Measurements from ENCODE around the gene BAZ2A.

BAZ2A gene

GRCh38 chr12:56630180-56630632 is at the start of gene BAZ2A:
Gene BAZ2A (minus strand): TSS chr12:56630326. CDS start chr12:56617530, 12,796 bp downstream.
- intact Hi-C loops (cut with DNase I; ENCODE audit: low total_unique reads): loop anchor here (5.0 kb wide), 1 partner anchor 38 kb away; no protein-coding TSS in a partner anchor

GRCh38 chr12:56678852-56679251 is 48.7 kb upstream of the BAZ2A start:
- Histone ChIP-seq H3K4me3 (no peak overlapping the region), H3K4me1 (peaks cover 0 to 88% (median 22%) of the 10 kb centered on the region in 4 donors), H3K27ac (no peak overlapping the region), H3K27me3 (no peaks in the 10 kb centered on the region), H3K36me3 (peaks cover 0 to 7% (median 0%) of the 10 kb centered on the region in 3 donors), H3K9me3 (no peaks in the 10 kb centered on the region)
- no peak for TF ChIP-seq CTCF (IDR thresholded peaks at IDR 0.05)
- intact Hi-C loops (cut with DNase I; ENCODE audit: low total_unique reads): no loop called here
- peak in 1 of 2 donors; percentile 16 for DNase-seq

More at GRCh38 chr12:56630180-56630632, at the start of gene BAZ2A:
- Histone ChIP-seq H3K27ac (peak within 1 kb of the TSS; percentile 88 to 90), H3K4me3 (peak within 1 kb of the TSS; percentile 79 to 87), H3K9me3 (no peaks in the 10 kb centered on the region), H3K4me1 (peaks cover 0 to 70% (median 65%) of the 10 kb centered on the region in 4 donors), H3K36me3 (peaks cover 0 to 14% (median 0%) of the 10 kb centered on the region in 3 donors), H3K27me3 (no peaks in the 10 kb centered on the region)
- DNase-seq: peak; percentile 87 to 92
- TF ChIP-seq CTCF (IDR thresholded peaks at IDR 0.05): no peak

GRCh38 chr12:56677680-56678079 is 47.6 kb upstream of the BAZ2A start:
- H3K27me3 ChIP-seq: no peaks in the 10 kb centered on the region
- DNase-seq: no peak
- intact Hi-C loops (cut with DNase I; ENCODE audit: low total_unique reads): no loop called here
- H3K36me3 ChIP-seq: peaks cover 0 to 8% (median 2%) of the 10 kb centered on the region in 3 donors
- peaks cover 0 to 82% (median 20%) of the 10 kb centered on the region in 4 donors for H3K4me1 ChIP-seq
- H3K4me3 ChIP-seq: no peak overlapping the region
- H3K9me3 ChIP-seq: no peaks in the 10 kb centered on the region
- no peak for TF ChIP-seq CTCF (IDR thresholded peaks at IDR 0.05)
- no peak overlapping the region for H3K27ac ChIP-seq

- H3K4me1 ChIP-seq: peaks cover 0 to 81% (median 17%) of the 10 kb centered on the region in 4 donors
- H3K27me3 ChIP-seq: no peaks in the 10 kb centered on the region
- no peak for DNase-seq
- intact Hi-C loops (cut with DNase I; ENCODE audit: low total_unique reads): no loop called here
- H3K4me3 ChIP-seq: no peak overlapping the region
- H3K27ac ChIP-seq: no peak overlapping the region
- TF ChIP-seq CTCF (IDR thresholded peaks at IDR 0.05): no peak
- peaks cover 6 to 14% (median 9%) of the 10 kb centered on the region in 3 donors for H3K36me3 ChIP-seq
- H3K9me3 ChIP-seq: no peaks in the 10 kb centered on the region
These were observed 46.9 kb upstream of the BAZ2A start for GRCh38 chr12:56676851-56677580.

- H3K27ac ChIP-seq: no peak overlapping the region
- H3K36me3 ChIP-seq: peaks cover 57 to 61% (median 60%) of the 10 kb centered on the region in 3 donors
- DNase-seq: no peak
- peaks cover 0 to 28% (median 2%) of the 10 kb centered on the region in 4 donors for H3K4me1 ChIP-seq
- no peak for TF ChIP-seq CTCF (IDR thresholded peaks at IDR 0.05)
- H3K9me3 ChIP-seq: no peaks in the 10 kb centered on the region
- no peaks in the 10 kb centered on the region for H3K27me3 ChIP-seq
- no peak overlapping the region for H3K4me3 ChIP-seq
- intact Hi-C loops (cut with DNase I; ENCODE audit: low total_unique reads): no loop called here
These were observed 41.5 kb upstream of the BAZ2A start for GRCh38 chr12:56671608-56672007.
